Tibial nerve (tissue), 4 donors: ENCODE results near the gene DRC1.

ENCODE experiments used
- EP300 ChIP-seq, 2 donors: sonication (generic); formaldehyde crosslinking; IDR thresholded peaks; one replicate each; pipeline ENCODE4 v1.6.1; 2017; ENCODE audit warnings: antibody characterized with exemption in 2 of 2, mild to moderate bottlenecking in 1 of 2
- TF ChIP-seq, protein P1 (sequence below), 5 experiments: fragments of 200-600 bp in 3 of 5; fragments of 450-650 bp in 2 of 5; sonication (generic) in 3 of 5; IDR thresholded peaks; one replicate each; pipeline ENCODE4 v1.5.1; 2016 to 2019; ENCODE audit warnings: antibody characterized with exemption in 5 of 5, mild to moderate bottlenecking in 3 of 5, moderate library complexity in 2 of 5

- TF ChIP-seq, protein P1, sequence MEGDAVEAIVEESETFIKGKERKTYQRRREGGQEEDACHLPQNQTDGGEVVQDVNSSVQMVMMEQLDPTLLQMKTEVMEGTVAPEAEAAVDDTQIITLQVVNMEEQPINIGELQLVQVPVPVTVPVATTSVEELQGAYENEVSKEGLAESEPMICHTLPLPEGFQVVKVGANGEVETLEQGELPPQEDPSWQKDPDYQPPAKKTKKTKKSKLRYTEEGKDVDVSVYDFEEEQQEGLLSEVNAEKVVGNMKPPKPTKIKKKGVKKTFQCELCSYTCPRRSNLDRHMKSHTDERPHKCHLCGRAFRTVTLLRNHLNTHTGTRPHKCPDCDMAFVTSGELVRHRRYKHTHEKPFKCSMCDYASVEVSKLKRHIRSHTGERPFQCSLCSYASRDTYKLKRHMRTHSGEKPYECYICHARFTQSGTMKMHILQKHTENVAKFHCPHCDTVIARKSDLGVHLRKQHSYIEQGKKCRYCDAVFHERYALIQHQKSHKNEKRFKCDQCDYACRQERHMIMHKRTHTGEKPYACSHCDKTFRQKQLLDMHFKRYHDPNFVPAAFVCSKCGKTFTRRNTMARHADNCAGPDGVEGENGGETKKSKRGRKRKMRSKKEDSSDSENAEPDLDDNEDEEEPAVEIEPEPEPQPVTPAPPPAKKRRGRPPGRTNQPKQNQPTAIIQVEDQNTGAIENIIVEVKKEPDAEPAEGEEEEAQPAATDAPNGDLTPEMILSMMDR (IDR thresholded peaks at IDR 0.05) = no peak
- no peak for TF ChIP-seq EP300 (IDR thresholded peaks at IDR 0.05)
Measured at GRCh38 chr2:26480566-26481423, 79.1 kb downstream of the DRC1 start.
